Activated CD4-positive, alpha-beta T cell treated with anti-CD3 and anti-CD28 coated beads, Interleukin-2, amount 50 U/mL, for 4 hours (primary cell): ENCODE measurements around the gene QTRT2.

Experiments used
- DNase-seq, 2 experiments: peaks; one replicate each; pipeline ENCODE4 v3.0.0-alpha.2; 2020

QTRT2 gene

GRCh38 chr3:114127517-114127916, 71.0 kb downstream of the QTRT2 start:
- no peak for DNase-seq

GRCh38 chr3:114128231-114128630, 71.7 kb downstream of the QTRT2 start:
- DNase-seq: no peak

- no peak for DNase-seq
Observed at GRCh38 chr3:114128826-114129225, 72.3 kb downstream of the QTRT2 start.

GRCh38 chr3:114132500-114132899, 76.0 kb downstream of the QTRT2 start:
- DNase-seq: no peak

GRCh38 chr3:114133947-114134346, 77.4 kb downstream of the QTRT2 start:
- no peak for DNase-seq
